ENCODE measurements around the gene CYP2A7. TPM values are rescaled to one million over a fixed set of nuclear protein-coding genes. Genes with fewer than 3 reads are reported as not detected.
"Not testable (repeated sequence)": the region's sequence is repeated elsewhere in the genome, so short reads cannot be mapped to it uniquely, and the experiment has no call there.

The CYP2A7 gene
- total and polyA plus RNA-seq, 2 of the 8 experiments (the other 6 are each of a cell fraction or from before 2014, with no cell fraction given) = 0.23 TPM; not detected in 1

DNA sequence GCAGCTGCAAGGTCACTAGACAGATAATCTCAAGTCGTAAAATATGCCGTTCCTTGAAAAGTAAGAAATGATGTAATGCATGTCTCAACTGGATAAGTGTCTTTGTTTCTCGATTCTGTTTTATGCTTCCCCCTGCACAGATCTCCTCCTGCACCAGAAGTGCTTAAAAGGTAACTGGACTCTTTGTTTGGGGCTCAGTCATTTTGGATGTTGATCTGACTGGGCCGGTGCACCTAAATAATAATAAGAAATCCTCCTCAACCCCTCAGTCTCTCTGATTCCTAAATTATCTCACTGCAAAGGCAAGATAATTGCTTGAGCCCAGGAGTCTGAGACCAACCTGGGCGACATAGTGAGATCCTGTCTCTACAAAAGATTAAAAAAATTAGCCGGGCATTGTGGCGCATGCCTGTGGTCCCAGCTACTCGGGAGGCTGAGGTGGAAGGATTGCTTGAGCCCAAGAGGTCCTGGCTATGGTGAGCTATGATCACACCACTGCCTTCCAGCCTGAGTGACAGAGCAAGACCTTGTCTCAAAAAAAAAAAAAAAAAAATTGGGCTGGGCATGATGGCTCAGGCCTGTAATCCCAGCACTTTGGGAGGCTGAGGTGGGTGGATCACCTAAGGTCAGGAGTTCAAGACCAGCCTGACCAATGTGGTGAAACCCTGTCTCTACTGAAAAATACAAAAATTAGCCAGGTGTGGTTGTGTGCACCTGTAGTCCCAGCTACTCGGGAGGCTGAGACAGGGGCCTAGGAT lies 17.1 kb downstream of the CYP2A7 start:
- H3K36me3 ChIP-seq (ENCODE audit: control insufficient read depth in 2 of 4, insufficient read depth in 4 of 4, low read length in 3 of 4); H2BK12ac ChIP-seq (ENCODE audit: low read depth, low read length); H4K91ac ChIP-seq (replicated peaks; ENCODE audit: insufficient read length, low read length); H2AFZ ChIP-seq (ENCODE audit: low read length); H3K9ac ChIP-seq (replicated peaks in 1 of 4; ENCODE audit: extremely low read depth in 1 of 4, low read depth in 3 of 4, low read length in 3 of 4); H3K4me3 ChIP-seq (ENCODE audit: extremely low read depth in 1 of 4, insufficient read depth in 2 of 4, low read depth in 3 of 4, low read length in 4 of 4); POLR2A ChIA-PET (ENCODE audit: partially characterized antibody); H3K18ac ChIP-seq (ENCODE audit: extremely low read depth, low read length); H2BK20ac ChIP-seq (ENCODE audit: low read length); H3K23ac ChIP-seq (ENCODE audit: insufficient read length); H3K4me2 ChIP-seq (ENCODE audit: insufficient read depth in 1 of 2, low read depth in 2 of 2, low read length in 2 of 2); H3K79me2 ChIP-seq (ENCODE audit: control insufficient read depth in 1 of 2, insufficient read depth in 2 of 2, low read length in 2 of 2); H3K14ac ChIP-seq (ENCODE audit: insufficient read length); H3K79me1 ChIP-seq (ENCODE audit: low read depth, low read length); H2AK5ac ChIP-seq (ENCODE audit: low read depth, low read length); H3K27ac ChIP-seq (ENCODE audit: low read depth, low read length); H2BK5ac ChIP-seq (ENCODE audit: low read depth, low read length); H4K20me1 ChIP-seq (replicated peaks in 1 of 2; ENCODE audit: control insufficient read depth in 1 of 2, insufficient read depth in 2 of 2, low read length in 2 of 2); FAIRE-seq; H4K5ac ChIP-seq (ENCODE audit: insufficient read length, low read depth, low read length); H3K27me3 ChIP-seq (replicated peaks in 1 of 4; ENCODE audit: control insufficient read depth in 3 of 4, extremely low read depth in 1 of 4, insufficient read depth in 3 of 4, low read length in 3 of 4); H3K4ac ChIP-seq (replicated peaks; ENCODE audit: insufficient read length, low read depth, low read length); H2BK120ac ChIP-seq (replicated peaks; ENCODE audit: low read depth, low read length); H3K4me1 ChIP-seq (replicated peaks in 1 of 4; ENCODE audit: control insufficient read depth in 3 of 4, insufficient read depth in 4 of 4, low read length in 3 of 4); H3K23me2 ChIP-seq (ENCODE audit: low read depth, low read length); H3K9me3 ChIP-seq (ENCODE audit: insufficient read depth in 2 of 2, low read depth in 1 of 2, low read length in 1 of 2); H3K56ac ChIP-seq (replicated peaks; ENCODE audit: insufficient read length, low read depth, low read length); H2BK15ac ChIP-seq (ENCODE audit: low read length); H4K8ac ChIP-seq (ENCODE audit: extremely low read depth, insufficient read depth, low read length): not testable (repeated sequence)
- CTCF ChIA-PET (ENCODE audit: partially characterized antibody) = interaction anchor here (0.7 to 0.8 kb wide), 2 partner anchors 16 to 200 kb away, joined by 3 read pairs; no protein-coding TSS in a partner anchor
- DNase-seq (ENCODE audit: low read depth in 1 of 2, low spot score in 2 of 2) = peak in 1 of 2 experiments; percentile 4
- WGBS, 2 experiments (ENCODE audit: extremely low coverage in 1 of 2, insufficient coverage in 1 of 2, insufficient read length in 1 of 2, insufficient replicate concordance in 2 of 2, low coverage in 1 of 2, low lambda C conversion rate in 2 of 2, missing lambda C conversion rate in 1 of 2) = 97% methylated on average over 7 of the region's 9 CpGs; no CpG with 5 or more reads in 1 of the 2 experiments
